IMR-90 (cell line): ENCODE results near the gene ARPC2. TPM values are rescaled to one million over a fixed set of nuclear protein-coding genes. Genes with fewer than 3 reads are reported as not detected.

Source experiments
- ATAC-seq: fragments of 200-7000 bp; cut with Tn5 transposase; 2 replicates; pipeline ENCODE4 v1.9.1; 2020; ENCODE audit warnings: low read depth, mild to moderate bottlenecking, moderate library complexity
- BruUV-seq: library from RNA; stranded (reverse); fragments of 400-500 nt; replicated peaks from 2 replicates; lab custom pipeline; 2021; lab: Mats Ljungman, UMichigan
- CTCF ChIA-PET: fragments of 300-600 bp; formaldehyde crosslinking; extraction: SDS; loops from one replicate; lab custom pipeline; 2021; ENCODE audit warnings: antibody characterized with exemption; lab: Yijun Ruan, JAX
- POLR2A ChIA-PET: fragments of 300-600 bp; sonication (Branson Sonifier 250); formaldehyde crosslinking; loops from one replicate; lab custom pipeline; 2022; ENCODE audit warnings: antibody characterized with exemption; ENCODE audit not compliant: unreplicated experiment; lab: Charles Lee
- DNase-seq: peaks from one replicate; pipeline ENCODE4 v3.0.0; 2013
- H2AFZ ChIP-seq: replicated peaks from 2 replicates; pipeline ENCODE3; 2013; ENCODE audit warnings: low read length, mild to moderate bottlenecking; ENCODE audit not compliant: poor library complexity
- H2AK5ac ChIP-seq: 2 replicates; pipeline ENCODE4 v1.6.1; 2013; ENCODE audit warnings: low read depth, low read length, inconsistent platforms
- H2AK9ac ChIP-seq: replicated peaks from 2 replicates; pipeline ENCODE3; 2013; ENCODE audit warnings: mild to moderate bottlenecking, low read depth, low read length, moderate library complexity; ENCODE audit not compliant: poor library complexity
- H2BK120ac ChIP-seq: 2 replicates; pipeline ENCODE4 v1.6.1; 2013; ENCODE audit warnings: low read depth, low read length, inconsistent platforms
- H2BK15ac ChIP-seq: 3 replicates; pipeline ENCODE4 v1.6.1; 2013; ENCODE audit warnings: low read depth, low read length, inconsistent platforms
- H2BK20ac ChIP-seq: 2 replicates; pipeline ENCODE4 v1.6.1; 2013; ENCODE audit warnings: low read depth, mild to moderate bottlenecking, inconsistent platforms, low read length, moderate library complexity
- H2BK5ac ChIP-seq: 2 replicates; pipeline ENCODE4 v1.6.1; 2013; ENCODE audit warnings: mild to moderate bottlenecking, low read depth, low read length, inconsistent platforms; ENCODE audit not compliant: poor library complexity, severe bottlenecking
- H3K14ac ChIP-seq: replicated peaks from 2 replicates; pipeline ENCODE4 v1.6.1; 2013; ENCODE audit warnings: low read depth, low read length, inconsistent platforms
- H3K18ac ChIP-seq: 2 replicates; pipeline ENCODE4 v1.6.1; 2013; ENCODE audit warnings: low read depth, low read length, control low read depth
- H3K23ac ChIP-seq: 2 replicates; pipeline ENCODE4 v1.6.1; 2013; ENCODE audit warnings: low read depth, low read length, inconsistent platforms
- H3K27ac ChIP-seq: 2 replicates; pipeline ENCODE4 v1.5.1; 2013; ENCODE audit warnings: mild to moderate bottlenecking, control low read depth, low read length; ENCODE audit not compliant: insufficient read depth
- H3K27me3 ChIP-seq: 2 replicates; pipeline ENCODE4 v1.6.1; 2013; ENCODE audit warnings: low read length; ENCODE audit not compliant: control insufficient read depth, insufficient read depth
- H3K36me3 ChIP-seq: 2 replicates; pipeline ENCODE4 v1.6.1; 2013; ENCODE audit warnings: low read length, mixed read lengths; ENCODE audit not compliant: control insufficient read depth, insufficient read depth
- H3K4ac ChIP-seq: 2 replicates; pipeline ENCODE4 v1.6.1; 2013; ENCODE audit warnings: low read depth, low read length, inconsistent platforms
- H3K4me1 ChIP-seq: 2 replicates; pipeline ENCODE4 v1.6.1; 2013; ENCODE audit warnings: low read length, mixed read lengths; ENCODE audit not compliant: control insufficient read depth, insufficient read depth
- H3K4me2 ChIP-seq: 2 replicates; pipeline ENCODE4 v1.6.1; 2013; ENCODE audit warnings: low read depth, mild to moderate bottlenecking, control low read depth, low read length, moderate library complexity
- H3K4me3 ChIP-seq: 2 replicates; pipeline ENCODE4 v1.5.1; 2013; ENCODE audit warnings: low read depth, mild to moderate bottlenecking, control low read depth, low read length, moderate library complexity; ENCODE audit not compliant: insufficient read depth
- H3K56ac ChIP-seq: 2 replicates; pipeline ENCODE4 v1.6.1; 2013; ENCODE audit warnings: low read length, inconsistent platforms; ENCODE audit not compliant: insufficient read depth; ENCODE audit errors: extremely low read depth
- H3K79me1 ChIP-seq, 2 experiments: 2 replicates each; pipeline ENCODE4 v1.6.1; 2013; ENCODE audit warnings: low read length in 2 of 2, inconsistent platforms in 1 of 2, low read depth in 1 of 2
- H3K9ac ChIP-seq: 2 replicates; pipeline ENCODE4 v1.6.1; 2013; ENCODE audit warnings: low read depth, low read length, control low read depth
- H3K9me1 ChIP-seq: 2 replicates; pipeline ENCODE4 v1.6.1; 2013; ENCODE audit warnings: low read length, inconsistent platforms; ENCODE audit not compliant: insufficient read depth
- H3K9me3 ChIP-seq: 2 replicates; pipeline ENCODE4 v1.6.1; 2013; ENCODE audit warnings: low read length; ENCODE audit not compliant: control insufficient read depth, insufficient read depth
- H4K20me1 ChIP-seq: 2 replicates; pipeline ENCODE4 v1.6.1; 2013; ENCODE audit warnings: low read length, inconsistent platforms; ENCODE audit not compliant: insufficient read depth
- H4K5ac ChIP-seq: 2 replicates; pipeline ENCODE4 v1.6.1; 2013; ENCODE audit warnings: mild to moderate bottlenecking, low read depth, low read length, control low read depth
- H4K8ac ChIP-seq, 2 experiments: 2 replicates each; pipeline ENCODE4 v1.6.1; 2013; ENCODE audit warnings: low read depth in 2 of 2, low read length in 2 of 2, control low read depth in 1 of 2, inconsistent platforms in 1 of 2
- H4K91ac ChIP-seq: 2 replicates; pipeline ENCODE4 v1.6.1; 2013; ENCODE audit warnings: low read depth, low read length, inconsistent platforms; ENCODE audit not compliant: insufficient read depth
- BHLHE40 ChIP-seq: fragments of 150-350 bp; IDR thresholded peaks from 2 replicates; pipeline ENCODE4 v1.6.1; 2016; ENCODE audit warnings: mild to moderate bottlenecking, low read depth, low read length
- CEBPB ChIP-seq: IDR thresholded peaks from 2 replicates; pipeline ENCODE4 v1.6.1; 2012; ENCODE audit warnings: low read depth, low read length, improper control_type of control experiment
- CHD1 ChIP-seq: IDR thresholded peaks from 2 replicates; pipeline ENCODE4 v1.6.1; 2012; ENCODE audit warnings: low read depth, low read length, improper control_type of control experiment
- FOS ChIP-seq: fragments of 150-350 bp; IDR thresholded peaks from 2 replicates; pipeline ENCODE4 v1.6.1; 2016; ENCODE audit warnings: low read depth, low read length
- NFE2L2 ChIP-seq: fragments of 150-350 bp; IDR thresholded peaks from 2 replicates; pipeline ENCODE4 v1.6.1; 2016; ENCODE audit warnings: low read depth, mild to moderate bottlenecking, low read length
- POLR2A ChIP-seq: IDR thresholded peaks from 2 replicates; pipeline ENCODE4 v1.6.1; 2012; ENCODE audit warnings: mild to moderate bottlenecking, low read depth, low read length
- RAD21 ChIP-seq: IDR thresholded peaks from 2 replicates; pipeline ENCODE4 v1.6.1; 2012; ENCODE audit warnings: low read length, improper control_type of control experiment
- RFX5 ChIP-seq: IDR thresholded peaks from 2 replicates; pipeline ENCODE4 v1.8.0; 2012; ENCODE audit warnings: low read depth, mild to moderate bottlenecking, low read length, moderate library complexity
- SMC3 ChIP-seq: fragments of 150-350 bp; IDR thresholded peaks from 2 replicates; pipeline ENCODE4 v1.6.1; 2016; ENCODE audit warnings: low read depth, mild to moderate bottlenecking, antibody characterized with exemption, low read length, moderate library complexity
- WGBS, 2 experiments: methylation state at CpG; one replicate each; pipeline versions ENCODE4 v1.1.5 to v1.1.7; 2013; ENCODE audit warnings: missing lambda C conversion rate in 2 of 2; ENCODE audit not compliant: insufficient read length in 1 of 2; ENCODE audit errors: extremely low coverage in 2 of 2; 5-methylcytosine and 5-hydroxymethylcytosine counted together
- dilution Hi-C: fragments of 300-500 bp; cut with HindIII; formaldehyde crosslinking; loops from one replicate; pipeline ENCODE4 v1.14.3; 2018; ENCODE audit warnings: low sequenced_read_pairs; ENCODE audit not compliant: unreplicated experiment
- in situ Hi-C: fragments of 300-500 bp; cut with MboI; formaldehyde crosslinking; loops from 3 replicates; pipeline ENCODE4 v1.14.3; 2019; ENCODE audit warnings: low sequenced_read_pairs, inconsistent platforms, mixed read lengths
- intact Hi-C: fragments of 100-400 bp; cut with micrococcal nuclease; formaldehyde crosslinking; loops from 2 replicates; pipeline ENCODE4 v1.10.0; 2022
- polyA plus RNA-seq, 3 experiments: library from polyadenylated mRNA; depleted of rRNA; stranded (reverse); fragments of >200 nt; gene quantifications; 2 replicates each; pipeline ENCODE4 v1.2.3, GENCODE V29; 2012; ENCODE audit warnings: low replicate concordance in 1 of 3
- total RNA-seq: library from RNA; depleted of rRNA; stranded (reverse); fragments of >200 nt; gene quantifications from 2 replicates; pipeline ENCODE4 v1.2.3, GENCODE V29; 2012
- TF ChIP-seq, protein P1 (sequence below): fragments of 150-350 bp; IDR thresholded peaks from 2 replicates; pipeline ENCODE4 v1.6.1; 2017; ENCODE audit warnings: mild to moderate bottlenecking, antibody characterized with exemption, low read length, low read depth
- TF ChIP-seq, protein P2 (sequence below): conservative IDR thresholded peaks from 2 replicates; pipeline ENCODE4 v1.5.1; 2012; ENCODE audit warnings: mild to moderate bottlenecking, low read depth, low read length, improper control_type of control experiment
- TF ChIP-seq, protein P3 (sequence below): fragments of 150-350 bp; IDR thresholded peaks from 2 replicates; pipeline ENCODE4 v1.6.1; 2016; ENCODE audit warnings: low read depth, mild to moderate bottlenecking, low read length, moderate library complexity, borderline replicate concordance

The ARPC2 gene
- total and polyA plus RNA-seq, 2 of the 4 experiments (the other 2 are of a cell fraction): 561 to 635 TPM

DNA sequence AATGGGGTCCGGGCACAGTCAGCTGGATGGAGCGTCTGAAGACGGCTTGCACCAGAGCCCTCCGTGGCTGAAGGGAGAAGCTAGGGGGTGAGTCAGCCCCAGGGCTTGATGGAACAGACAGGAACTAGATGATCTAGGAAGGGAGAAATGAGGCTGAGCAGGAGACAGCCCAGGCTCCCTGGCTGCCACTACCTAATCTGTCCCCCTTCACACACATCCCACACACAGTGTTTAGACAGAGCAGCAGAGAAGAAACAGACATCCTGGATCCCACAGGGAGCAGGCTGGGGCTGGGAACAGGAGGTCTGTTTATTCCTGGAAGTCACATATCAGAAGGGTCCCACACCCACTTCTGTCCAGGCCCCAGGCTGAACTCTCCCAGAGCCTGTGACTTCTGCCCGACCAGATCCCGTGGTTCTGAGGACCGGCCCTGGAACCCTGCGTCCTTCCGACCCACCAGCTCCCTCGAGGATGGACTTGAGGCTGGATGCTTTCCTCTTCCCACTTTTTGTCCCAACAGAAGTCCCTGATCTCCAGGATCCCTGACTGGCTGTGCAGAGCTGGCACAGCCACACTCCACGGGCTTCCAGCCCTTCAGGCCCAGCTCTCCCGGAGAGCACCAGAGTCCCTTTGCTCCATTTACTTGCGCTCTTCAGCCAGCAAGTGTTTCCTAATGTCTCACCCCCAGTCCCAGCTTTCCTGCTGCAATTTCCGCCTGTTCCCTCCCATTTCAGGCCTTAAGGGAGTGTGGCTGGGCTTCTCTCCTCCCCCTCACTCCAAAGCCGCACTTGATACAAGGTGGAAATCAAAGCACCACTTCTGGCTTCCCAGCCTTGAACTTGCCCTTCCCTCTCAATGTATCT is 42.3 kb downstream of the ARPC2 start:
- peak overlapping the region; percentile 33 for H2AK9ac ChIP-seq
- H2BK120ac ChIP-seq: 0 out of 2 replicates have a peak overlapping the region, but pooled peaks have one; percentile 7
- H4K20me1 ChIP-seq: peaks cover 8% of the 10 kb centered on the region; the same call in 1 of the 2 replicates
- peaks cover 0 to 3% of the 10 kb centered on the region in 2 experiments; a peak in 2 of 4 replicates for H3K79me1 ChIP-seq
- peak; percentile 85 for DNase-seq
- no peak overlapping the region for H2BK5ac ChIP-seq
- peak overlapping the region; percentile 42 for H3K4me2 ChIP-seq
- ChIA-PET CTCF (interaction anchor here (0.8 kb wide), 1 partner anchor 11 kb away, joined by 3 read pairs; the partner anchor contains the start of genes AAMP and PNKD), POLR2A (interaction anchor here (1.0 kb wide), 1 partner anchor 11 kb away, joined by 3 read pairs; the partner anchor contains the start of genes AAMP and PNKD)
- BruUV-seq: no TSS peak
- H3K18ac ChIP-seq: peak overlapping the region; percentile 30; the same call in 1 of the 2 replicates
- H3K4me3 ChIP-seq: no peak overlapping the region
- peak overlapping the region; percentile 84 for H2AFZ ChIP-seq
- H2BK15ac ChIP-seq: no peak overlapping the region
- peak overlapping the region; percentile 43; the same call in 1 of the 2 replicates for H4K91ac ChIP-seq
- intact Hi-C loops (loop anchor here (5.0 kb wide), 1 partner anchor 72 kb away; no protein-coding TSS in a partner anchor), dilution Hi-C loops (no loop called here), in situ Hi-C loops (no loop called here)
- WGBS, 2 experiments: 46% methylated on average over 6 of the region's 15 CpGs; no CpG with 5 or more reads in 1 of the 2 experiments
- no peak overlapping the region for H3K56ac ChIP-seq
- H3K14ac ChIP-seq: peak overlapping the region; percentile 69; the same call in 1 of the 2 replicates
- H3K27me3 ChIP-seq: no peaks in the 10 kb centered on the region
- peak; percentile 84 for ATAC-seq
- peaks cover 24% of the 10 kb centered on the region for H3K36me3 ChIP-seq
- H3K23ac ChIP-seq: peak overlapping the region; percentile 38
- H3K27ac ChIP-seq: peak overlapping the region; percentile 21
- H4K8ac ChIP-seq: peak overlapping the region in 1 of 2 experiments; percentile 63; a peak in 3 of 4 replicates
- H3K9me1 ChIP-seq: no peaks in the 10 kb centered on the region; the same call in 1 of the 2 replicates
- peak overlapping the region; percentile 37; the same call in 1 of the 2 replicates for H4K5ac ChIP-seq
- peak overlapping the region; percentile 30; the same call in 1 of the 2 replicates for H2AK5ac ChIP-seq
- H3K9ac ChIP-seq: no peak overlapping the region
- peaks cover 12% of the 10 kb centered on the region for H3K4me1 ChIP-seq
- H3K4ac ChIP-seq: peak overlapping the region; percentile 48
- H2BK20ac ChIP-seq: no peak overlapping the region
- no peaks in the 10 kb centered on the region for H3K9me3 ChIP-seq
- TF ChIP-seq, protein P1, sequence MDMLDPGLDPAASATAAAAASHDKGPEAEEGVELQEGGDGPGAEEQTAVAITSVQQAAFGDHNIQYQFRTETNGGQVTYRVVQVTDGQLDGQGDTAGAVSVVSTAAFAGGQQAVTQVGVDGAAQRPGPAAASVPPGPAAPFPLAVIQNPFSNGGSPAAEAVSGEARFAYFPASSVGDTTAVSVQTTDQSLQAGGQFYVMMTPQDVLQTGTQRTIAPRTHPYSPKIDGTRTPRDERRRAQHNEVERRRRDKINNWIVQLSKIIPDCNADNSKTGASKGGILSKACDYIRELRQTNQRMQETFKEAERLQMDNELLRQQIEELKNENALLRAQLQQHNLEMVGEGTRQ: no peak
- TF ChIP-seq CHD1 (no peak), RFX5 (no peak), RAD21 (no peak), FOS (peak; percentile 45), POLR2A (no peak), BHLHE40 (no peak), SMC3 (no peak), CEBPB (no peak; the same call in 1 of the 2 replicates), NFE2L2 (no peak)
- TF ChIP-seq, protein P2, sequence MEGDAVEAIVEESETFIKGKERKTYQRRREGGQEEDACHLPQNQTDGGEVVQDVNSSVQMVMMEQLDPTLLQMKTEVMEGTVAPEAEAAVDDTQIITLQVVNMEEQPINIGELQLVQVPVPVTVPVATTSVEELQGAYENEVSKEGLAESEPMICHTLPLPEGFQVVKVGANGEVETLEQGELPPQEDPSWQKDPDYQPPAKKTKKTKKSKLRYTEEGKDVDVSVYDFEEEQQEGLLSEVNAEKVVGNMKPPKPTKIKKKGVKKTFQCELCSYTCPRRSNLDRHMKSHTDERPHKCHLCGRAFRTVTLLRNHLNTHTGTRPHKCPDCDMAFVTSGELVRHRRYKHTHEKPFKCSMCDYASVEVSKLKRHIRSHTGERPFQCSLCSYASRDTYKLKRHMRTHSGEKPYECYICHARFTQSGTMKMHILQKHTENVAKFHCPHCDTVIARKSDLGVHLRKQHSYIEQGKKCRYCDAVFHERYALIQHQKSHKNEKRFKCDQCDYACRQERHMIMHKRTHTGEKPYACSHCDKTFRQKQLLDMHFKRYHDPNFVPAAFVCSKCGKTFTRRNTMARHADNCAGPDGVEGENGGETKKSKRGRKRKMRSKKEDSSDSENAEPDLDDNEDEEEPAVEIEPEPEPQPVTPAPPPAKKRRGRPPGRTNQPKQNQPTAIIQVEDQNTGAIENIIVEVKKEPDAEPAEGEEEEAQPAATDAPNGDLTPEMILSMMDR: no peak
- TF ChIP-seq, protein P3, sequence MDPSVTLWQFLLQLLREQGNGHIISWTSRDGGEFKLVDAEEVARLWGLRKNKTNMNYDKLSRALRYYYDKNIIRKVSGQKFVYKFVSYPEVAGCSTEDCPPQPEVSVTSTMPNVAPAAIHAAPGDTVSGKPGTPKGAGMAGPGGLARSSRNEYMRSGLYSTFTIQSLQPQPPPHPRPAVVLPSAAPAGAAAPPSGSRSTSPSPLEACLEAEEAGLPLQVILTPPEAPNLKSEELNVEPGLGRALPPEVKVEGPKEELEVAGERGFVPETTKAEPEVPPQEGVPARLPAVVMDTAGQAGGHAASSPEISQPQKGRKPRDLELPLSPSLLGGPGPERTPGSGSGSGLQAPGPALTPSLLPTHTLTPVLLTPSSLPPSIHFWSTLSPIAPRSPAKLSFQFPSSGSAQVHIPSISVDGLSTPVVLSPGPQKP: no peak
